ENCODE data around the gene ARL8A.

GRCh38 chr1:202101184-202101583, 43.4 kb downstream of the ARL8A start:
- TF ChIP-seq, protein P1, sequence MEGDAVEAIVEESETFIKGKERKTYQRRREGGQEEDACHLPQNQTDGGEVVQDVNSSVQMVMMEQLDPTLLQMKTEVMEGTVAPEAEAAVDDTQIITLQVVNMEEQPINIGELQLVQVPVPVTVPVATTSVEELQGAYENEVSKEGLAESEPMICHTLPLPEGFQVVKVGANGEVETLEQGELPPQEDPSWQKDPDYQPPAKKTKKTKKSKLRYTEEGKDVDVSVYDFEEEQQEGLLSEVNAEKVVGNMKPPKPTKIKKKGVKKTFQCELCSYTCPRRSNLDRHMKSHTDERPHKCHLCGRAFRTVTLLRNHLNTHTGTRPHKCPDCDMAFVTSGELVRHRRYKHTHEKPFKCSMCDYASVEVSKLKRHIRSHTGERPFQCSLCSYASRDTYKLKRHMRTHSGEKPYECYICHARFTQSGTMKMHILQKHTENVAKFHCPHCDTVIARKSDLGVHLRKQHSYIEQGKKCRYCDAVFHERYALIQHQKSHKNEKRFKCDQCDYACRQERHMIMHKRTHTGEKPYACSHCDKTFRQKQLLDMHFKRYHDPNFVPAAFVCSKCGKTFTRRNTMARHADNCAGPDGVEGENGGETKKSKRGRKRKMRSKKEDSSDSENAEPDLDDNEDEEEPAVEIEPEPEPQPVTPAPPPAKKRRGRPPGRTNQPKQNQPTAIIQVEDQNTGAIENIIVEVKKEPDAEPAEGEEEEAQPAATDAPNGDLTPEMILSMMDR (IDR thresholded peaks at IDR 0.05; ENCODE audit: low read length) = no peak
- no peak for TF ChIP-seq EZH2 (optimal IDR thresholded peaks at IDR 0.05; ENCODE audit: low read depth, low read length)
- no peak for TF ChIP-seq EZH2phosphoT487 (IDR thresholded peaks at IDR 0.05; ENCODE audit: low read length)
